GM10847 (cell line): ENCODE results near the gene CFH.

ENCODE experiments used
- POLR2A ChIP-seq: IDR thresholded peaks from 2 replicates; pipeline ENCODE4 v1.6.1; 2011; ENCODE audit not compliant: insufficient read length; ENCODE audit errors: extremely low read depth

CFH gene

DNA sequence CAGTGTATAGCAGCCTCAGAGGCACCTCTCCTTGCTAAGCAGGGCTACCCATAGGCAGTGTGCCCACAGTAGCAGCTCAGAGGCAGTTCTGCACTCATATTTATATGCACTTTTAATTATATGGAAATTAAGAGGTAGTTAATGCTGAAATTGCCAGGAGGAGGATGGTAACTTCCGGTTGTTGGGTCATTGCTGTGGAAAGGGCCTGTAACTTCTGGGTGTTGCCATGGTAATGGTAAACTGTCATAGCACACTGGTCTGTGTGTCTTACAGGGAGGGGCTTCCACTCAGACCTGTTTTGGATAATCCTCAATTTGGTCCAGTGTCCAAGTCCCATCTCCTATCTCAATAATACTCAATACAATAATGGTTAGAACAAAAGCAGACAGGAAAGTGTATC, 7.6 kb downstream of the CFH start:
- TF ChIP-seq POLR2A = no peak

GRCh38 chr1:196660272-196660671, 8.4 kb downstream of the CFH start:
- TF ChIP-seq POLR2A = no peak

- TF ChIP-seq POLR2A = no peak
Measured at GRCh38 chr1:196660852-196661251, 9.0 kb downstream of the CFH start.

DNA sequence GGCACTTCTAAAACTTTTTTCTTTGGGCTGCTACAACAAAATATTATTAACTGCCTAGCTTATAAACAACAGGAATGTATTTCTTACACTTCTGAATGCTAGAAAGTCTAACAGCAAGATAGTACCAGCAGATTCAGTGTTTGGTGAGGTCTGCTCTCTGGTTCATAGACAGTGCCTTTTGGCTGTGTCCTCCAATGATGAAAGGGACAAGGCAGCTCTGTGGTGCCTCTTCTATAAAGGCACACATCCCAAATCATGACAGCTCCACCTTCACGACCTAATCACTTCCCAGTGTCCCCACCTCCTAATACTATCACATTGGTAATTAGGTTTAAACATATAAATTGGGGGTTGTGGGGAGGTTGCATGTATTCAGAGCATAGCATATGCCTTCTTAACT, 9.5 kb downstream of the CFH start:
- no peak for TF ChIP-seq POLR2A

GRCh38 chr1:196667131-196667530, 15.3 kb downstream of the CFH start:
- TF ChIP-seq POLR2A = no peak

GRCh38 chr1:196669051-196669450, 17.2 kb downstream of the CFH start:
- TF ChIP-seq POLR2A = no peak

DNA sequence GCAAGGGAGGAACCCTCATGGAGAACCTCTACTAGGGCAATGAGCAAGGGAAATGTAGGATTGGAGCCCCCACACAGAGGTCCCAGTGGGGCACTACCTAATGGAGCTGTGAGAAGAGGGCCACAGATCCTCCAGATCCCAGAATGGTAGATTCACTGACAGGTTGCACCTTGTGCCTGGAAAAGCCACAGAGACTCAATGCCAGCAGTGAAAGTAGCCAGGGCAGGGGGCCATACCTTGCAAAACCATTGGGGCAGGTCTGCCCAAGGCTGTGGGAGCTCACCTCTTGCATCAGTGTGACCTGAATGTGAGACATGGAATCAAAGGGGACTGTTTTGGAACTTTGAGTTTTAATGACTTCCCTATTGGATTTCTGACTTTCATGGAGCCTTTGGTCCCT, 17.9 kb downstream of the CFH start:
- no peak for TF ChIP-seq POLR2A

- TF ChIP-seq POLR2A = no peak
Measured at GRCh38 chr1:196674908-196675307, 23.1 kb downstream of the CFH start.

GRCh38 chr1:196677781-196678509, 26.1 kb downstream of the CFH start:
- TF ChIP-seq POLR2A = no peak

DNA sequence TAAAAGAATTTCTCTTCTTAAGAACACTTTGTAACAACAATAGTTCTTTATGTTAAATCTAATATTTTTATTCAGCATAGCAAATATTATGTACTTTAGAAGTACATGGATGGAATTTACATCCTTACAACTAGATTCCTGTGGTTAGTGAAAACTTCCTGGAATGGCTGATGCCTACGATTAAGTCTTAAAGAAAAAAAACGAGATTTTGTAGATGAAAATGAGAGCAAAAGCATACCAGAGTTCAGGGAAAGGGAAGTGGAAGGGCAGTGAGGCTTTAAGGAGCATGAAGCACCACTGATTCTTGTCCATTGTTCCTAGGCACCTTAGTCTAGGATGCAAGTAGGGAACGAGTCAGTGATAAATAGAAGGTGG, 26.7 kb downstream of the CFH start:
- no peak for TF ChIP-seq POLR2A

DNA sequence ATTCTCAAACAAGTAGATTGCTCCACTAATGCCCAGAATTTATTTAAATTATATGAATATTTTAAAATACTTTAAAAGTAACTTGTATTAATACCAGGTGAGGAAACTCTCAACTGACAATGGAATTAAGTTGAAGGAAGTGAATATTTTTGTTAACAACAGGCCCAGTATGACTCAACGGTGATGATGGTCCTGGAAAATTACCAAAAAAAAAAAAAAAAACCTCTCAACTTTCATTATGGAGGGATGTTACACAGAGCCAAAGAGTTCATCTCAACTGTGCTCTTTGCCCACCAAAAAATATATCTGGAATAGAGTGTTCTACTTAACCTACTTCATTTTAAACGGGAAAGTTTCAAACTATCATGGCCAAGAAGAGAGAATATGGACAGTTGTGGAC, 28.3 kb downstream of the CFH start:
- no peak for TF ChIP-seq POLR2A

GRCh38 chr1:196684476-196684875, 32.6 kb downstream of the CFH start:
- no peak for TF ChIP-seq POLR2A

GRCh38 chr1:196685506-196685905, 33.7 kb downstream of the CFH start:
- TF ChIP-seq POLR2A = no peak

DNA sequence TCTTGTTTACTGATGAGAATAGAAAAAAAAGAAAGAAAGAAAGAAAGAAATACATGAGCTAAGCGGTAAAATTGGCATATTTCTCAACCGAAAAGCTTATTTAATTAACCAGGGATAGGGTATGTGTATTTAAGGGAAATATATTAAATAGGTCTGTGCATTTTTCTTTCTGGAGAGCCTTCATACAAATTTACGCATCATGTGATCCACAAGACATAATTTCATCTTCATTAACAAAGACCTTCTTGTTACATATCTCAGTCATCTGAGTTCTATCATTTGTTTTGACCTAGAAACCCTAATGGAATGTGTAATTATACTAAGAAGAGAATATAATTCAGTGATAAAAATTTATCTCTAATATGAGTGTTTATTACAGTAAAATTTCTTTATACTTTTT, 37.2 kb downstream of the CFH start:
- no peak for TF ChIP-seq POLR2A

DNA sequence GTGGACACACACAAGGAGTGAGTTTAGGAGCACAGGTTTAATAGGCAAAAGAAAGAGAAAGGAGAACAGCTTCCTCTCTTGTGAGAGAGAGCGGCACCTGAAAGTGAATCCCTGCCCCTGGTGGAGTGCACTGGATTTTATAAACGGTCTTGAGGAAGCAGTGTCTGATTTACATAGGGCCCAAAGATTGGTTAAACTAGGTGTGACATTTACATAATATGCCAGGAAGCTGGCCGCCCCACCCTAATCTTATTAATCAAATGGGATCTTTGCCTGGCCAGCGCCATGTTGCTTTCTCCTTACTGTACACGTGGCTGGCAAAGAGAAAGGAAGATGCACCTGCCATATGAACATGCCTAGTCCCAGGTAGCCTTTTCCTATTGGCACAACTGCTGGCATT, 38.7 kb downstream of the CFH start:
- no peak for TF ChIP-seq POLR2A

DNA sequence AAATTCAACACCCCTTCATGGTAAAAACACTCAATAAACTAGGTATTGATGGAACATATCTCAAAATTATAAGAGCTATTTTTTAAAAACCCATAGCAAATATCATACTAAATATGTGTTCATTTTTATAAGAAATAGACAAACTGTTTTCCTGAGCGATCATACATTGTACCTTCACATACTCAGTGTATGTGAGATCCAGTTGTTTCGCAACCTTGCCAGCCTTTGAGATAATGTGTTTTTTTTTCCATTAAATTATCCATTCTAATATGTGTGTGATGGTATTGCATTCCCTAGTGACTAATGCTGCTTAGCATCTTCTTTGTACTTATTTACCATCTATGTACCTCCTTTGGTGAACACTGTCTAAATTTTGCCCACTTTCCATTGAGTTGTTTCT, 47.1 kb downstream of the CFH start:
- no peak for TF ChIP-seq POLR2A

GRCh38 chr1:196701144-196701543, 49.3 kb downstream of the CFH start:
- no peak for TF ChIP-seq POLR2A

DNA sequence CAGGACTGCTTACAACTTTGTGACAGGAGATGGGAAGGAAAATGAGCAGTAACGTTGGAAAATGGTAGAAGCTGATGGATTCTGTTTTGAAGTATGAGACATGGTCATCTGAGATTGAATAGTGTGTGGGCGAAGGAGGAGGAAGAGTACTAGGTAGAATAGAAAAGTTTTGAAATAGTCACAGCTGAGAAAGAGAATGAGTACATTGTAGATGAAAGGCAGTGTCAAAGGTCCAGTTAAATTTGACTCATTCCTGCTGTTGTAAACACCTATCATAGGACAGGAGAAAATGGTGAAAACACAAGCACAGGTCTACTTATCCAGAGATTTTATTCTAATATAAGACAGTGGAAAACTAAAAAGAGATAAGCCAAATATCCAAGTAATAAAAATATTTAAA, 66.0 kb downstream of the CFH start:
- TF ChIP-seq POLR2A = no peak
